C1 segment of cervical spinal cord (tissue), 14 donors: ENCODE results near the gene DLG2.

Source experiments
- DNase-seq, 14 donors: peaks; one replicate each; lab custom pipeline; 2025; lab: John Stamatoyannopoulos, UW

Gene DLG2

DNA sequence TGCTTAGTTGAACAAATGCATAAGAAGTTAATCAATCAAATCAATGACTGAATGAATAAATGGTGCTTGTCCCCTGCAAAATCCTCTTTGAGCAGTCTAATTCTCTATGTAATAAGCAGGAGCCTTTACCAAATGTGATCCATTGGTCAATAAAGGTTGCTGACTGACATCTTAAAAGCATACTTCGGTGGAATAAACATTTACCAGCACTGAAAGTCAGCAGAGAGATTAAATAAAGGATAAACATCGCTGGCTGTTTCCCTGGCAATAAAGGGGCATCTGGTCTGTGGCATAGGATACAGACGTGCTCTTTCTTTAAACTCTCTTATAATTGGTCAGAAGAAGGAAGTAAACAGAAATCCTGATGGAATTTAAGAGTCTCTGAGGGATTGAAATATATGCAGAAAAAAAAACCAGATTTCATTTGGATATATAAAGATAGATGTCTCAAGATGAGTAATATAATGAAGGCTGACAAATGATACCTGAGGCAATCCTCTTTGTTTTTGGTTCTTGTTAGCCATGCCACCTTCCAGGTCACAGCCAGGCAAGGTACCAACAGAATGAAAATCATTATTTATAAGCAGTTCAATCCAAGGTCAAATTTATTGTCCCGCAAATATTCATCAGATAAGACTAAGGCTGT is 1762.6 kb downstream of the DLG2 start:
- DNase-seq = no peak

DNA sequence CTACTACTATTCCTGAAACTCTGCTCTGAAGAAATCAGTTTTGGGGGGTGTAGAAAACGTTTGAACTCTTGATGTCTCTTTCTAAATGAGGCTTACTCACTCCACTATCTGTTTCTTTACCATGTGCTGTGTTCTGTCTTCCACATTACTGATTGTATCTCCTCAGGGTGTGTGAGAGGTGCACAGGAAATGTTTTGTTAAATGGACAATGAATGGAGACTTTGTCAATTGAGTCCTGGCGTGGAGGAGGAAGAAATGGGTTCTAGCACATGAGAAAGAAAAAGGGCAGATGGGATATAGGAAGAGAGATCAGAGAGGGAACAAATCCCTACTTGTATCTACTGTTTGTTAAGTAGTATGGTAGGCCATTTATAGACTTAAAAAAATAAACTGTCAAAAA is 1763.9 kb downstream of the DLG2 start:
- no peak for DNase-seq

DNA sequence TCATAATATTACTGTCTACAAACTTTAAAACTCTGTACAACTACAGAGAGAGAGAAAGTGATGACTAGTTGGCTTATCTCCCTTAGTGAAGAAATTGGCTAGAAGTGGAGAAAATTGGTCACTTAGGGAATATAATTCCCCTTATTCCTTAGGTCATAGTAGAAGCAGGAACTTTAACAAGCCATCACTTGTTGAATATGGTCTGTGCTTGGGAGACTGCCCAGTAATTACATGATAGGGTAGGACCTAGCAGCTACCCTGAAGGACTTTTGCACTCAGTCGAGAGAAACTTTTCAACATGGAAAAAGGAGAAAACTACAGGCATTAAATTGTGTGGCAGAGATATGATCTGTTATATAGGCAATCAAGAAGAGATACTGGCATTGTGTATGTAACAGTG is 1764.5 kb downstream of the DLG2 start:
- DNase-seq = no peak

- no peak for DNase-seq
Measured at GRCh38 chr11:83862033-83862432, 1765.1 kb downstream of the DLG2 start.

DNA sequence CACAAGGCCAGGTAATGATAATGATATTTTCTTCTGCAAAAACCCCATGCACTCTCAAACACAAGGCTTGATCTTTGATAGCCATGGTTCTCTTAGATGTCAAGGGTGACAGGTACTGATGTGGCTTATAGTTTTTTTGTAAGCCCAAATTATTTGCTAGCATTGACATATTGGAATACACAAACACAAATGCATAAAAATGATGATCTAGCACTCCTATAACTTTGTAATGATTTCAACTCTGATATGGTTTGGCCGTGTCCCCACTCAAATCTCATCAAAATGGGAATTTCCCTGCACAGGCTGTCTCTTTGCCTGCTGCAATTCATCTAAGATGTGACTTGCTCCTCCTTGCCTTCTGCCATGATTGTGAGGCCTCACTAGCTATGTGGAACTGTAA is 1768.5 kb downstream of the DLG2 start:
- DNase-seq = no peak

DNA sequence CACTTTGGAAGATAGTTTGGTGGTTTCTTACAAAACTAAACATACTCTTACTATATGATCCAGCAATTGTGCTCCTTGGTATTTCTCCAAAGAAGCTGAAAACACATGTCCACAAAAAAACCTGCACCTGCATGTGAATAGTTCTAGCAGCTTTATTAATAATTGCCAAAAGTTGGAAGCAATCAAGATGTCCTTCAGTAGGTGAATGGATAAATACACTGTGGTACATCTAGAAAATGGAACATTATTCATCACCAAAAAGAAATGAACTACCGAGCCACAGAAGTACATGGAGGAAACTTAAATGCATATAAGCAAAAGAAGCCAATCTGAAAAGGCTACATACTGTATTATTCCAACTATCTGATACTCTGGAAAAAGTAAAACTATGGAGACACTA is 1771.9 kb downstream of the DLG2 start:
- no peak for DNase-seq

GRCh38 chr11:83852775-83853442 is 1774.2 kb downstream of the DLG2 start:
- no peak for DNase-seq

- no peak for DNase-seq
Measured at GRCh38 chr11:83852012-83852411, 1775.1 kb downstream of the DLG2 start.

DNA sequence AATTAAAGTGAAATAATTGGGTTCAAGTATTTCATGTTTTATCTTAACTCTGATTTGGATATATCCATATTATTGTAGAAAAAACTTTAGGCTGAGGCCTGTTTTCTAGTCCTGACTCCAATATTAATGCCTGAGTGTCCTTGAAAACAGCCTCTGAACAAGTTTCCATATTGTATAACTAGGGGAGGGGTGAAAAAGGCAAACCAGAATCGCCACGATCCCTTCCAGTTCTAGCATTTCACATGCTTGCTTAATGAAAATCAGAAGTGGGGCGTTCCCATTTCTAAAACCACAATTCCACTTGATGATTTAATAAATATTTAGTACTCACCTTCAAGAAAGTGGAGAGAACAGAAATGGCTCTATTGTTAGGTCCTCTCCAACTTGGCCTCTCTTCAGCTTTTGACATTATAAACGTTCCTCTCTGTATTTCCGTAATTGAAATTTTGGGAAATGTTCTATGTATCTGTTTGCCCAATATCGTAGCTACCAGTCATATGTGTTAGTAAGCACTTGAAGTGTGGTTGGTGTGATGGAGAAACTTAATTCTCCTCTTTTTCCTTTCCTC is 1779.6 kb downstream of the DLG2 start:
- DNase-seq = no peak

- no peak for DNase-seq
Measured at GRCh38 chr11:83845797-83846196, 1781.3 kb downstream of the DLG2 start.

GRCh38 chr11:83840326-83840725 is 1786.8 kb downstream of the DLG2 start:
- DNase-seq = no peak

DNA sequence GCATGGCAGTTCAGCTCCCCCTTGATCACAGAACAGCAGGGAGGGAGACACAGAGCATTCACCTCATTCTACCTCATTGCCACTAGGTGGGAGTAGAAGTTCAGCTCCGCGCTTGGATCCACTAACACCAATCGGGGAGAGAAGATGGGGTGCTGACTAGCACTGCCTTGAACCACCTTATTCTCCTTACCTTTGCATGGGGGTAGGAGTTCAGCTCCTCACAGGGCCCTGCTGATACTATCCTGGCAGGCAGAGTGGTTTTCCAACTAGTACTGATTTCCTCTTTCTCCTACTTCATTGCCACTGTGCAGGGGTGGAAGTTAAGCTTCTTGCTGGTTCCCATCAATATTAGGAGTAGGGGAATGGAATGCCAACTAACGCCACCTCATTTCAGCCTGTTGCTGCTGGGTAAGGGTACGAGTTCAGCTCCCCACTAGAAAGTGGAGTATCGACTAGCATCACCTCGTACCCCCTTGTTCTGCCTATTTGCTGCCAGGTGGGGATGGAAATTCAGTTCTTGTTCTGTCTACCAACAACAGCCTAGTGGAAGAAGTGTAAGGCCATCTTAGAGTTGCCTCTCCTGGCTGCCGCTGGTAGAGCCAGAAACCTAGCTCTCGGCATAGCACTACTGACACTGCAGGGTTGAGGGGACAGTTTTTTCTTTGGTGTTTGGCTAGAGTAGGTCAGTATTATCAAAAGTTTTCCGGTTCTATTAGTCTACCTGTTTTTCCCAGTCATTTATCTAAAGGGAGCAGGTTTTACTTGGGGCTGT is 1790.1 kb downstream of the DLG2 start:
- peak in 10 of 14 donors; percentile 5 to 63 (median 36) for DNase-seq

GRCh38 chr11:83836065-83836464 is 1791.1 kb downstream of the DLG2 start:
- no peak for DNase-seq

DNA sequence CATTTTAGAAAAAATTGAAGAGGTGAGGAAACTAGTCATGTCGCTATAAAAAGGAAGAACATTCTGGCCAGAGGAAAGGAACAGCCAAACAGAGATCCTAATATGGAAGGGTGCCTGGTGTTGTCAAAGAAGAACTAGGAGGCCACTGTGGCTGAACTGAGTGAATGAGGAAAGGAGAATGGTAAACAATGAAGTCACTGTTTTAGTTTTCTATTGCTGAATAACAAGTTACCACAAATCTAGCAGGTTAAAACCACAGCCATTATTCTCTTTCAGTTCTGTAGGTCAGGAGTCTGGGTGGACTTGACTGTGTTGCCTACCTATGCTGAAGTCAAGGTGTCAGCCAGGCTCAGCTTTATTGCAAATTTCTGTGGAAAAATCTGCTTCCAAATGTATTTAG is 1791.7 kb downstream of the DLG2 start:
- DNase-seq = no peak

DNA sequence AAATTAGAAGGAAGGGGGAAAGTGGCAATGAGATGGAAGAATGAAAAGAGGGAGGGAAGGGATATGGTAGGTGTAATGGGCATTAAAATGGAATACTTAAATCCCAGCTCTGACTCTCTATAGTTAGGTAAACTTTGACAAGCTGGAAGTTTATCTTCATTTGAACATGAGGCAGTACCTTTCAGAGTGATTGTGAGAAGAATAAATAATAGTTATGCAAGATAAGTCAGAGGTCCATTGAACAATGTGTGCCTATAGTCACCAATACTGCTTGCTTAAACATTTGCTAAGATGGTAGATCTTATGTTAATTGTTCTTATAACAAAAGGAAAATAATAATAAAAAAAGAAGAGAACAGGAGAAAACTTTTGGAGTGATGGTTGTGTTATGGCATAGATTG is 1795.2 kb downstream of the DLG2 start:
- no peak for DNase-seq

- DNase-seq = no peak
Measured at GRCh38 chr11:83827940-83828554, 1799.1 kb downstream of the DLG2 start.

DNA sequence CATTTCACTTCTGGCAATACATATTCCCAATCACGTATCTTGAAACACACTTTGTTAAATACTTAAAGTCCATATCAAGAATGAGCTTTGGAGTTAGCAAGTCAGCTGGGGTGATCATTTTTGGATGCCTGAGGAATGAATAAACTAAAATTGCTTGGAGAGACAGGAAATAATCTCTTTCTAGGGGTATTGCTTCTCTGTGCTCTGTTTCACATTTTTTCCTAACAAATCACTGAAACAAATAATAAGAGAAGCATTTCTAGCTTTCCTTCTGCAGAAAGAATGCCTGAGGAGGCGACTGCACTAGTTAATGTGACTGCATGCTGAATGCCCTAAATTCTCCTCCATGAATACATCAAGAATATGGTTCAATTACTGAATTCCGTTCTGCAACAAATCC is 1799.6 kb downstream of the DLG2 start:
- DNase-seq = no peak

GRCh38 chr11:83826078-83826477 is 1801.1 kb downstream of the DLG2 start:
- no peak for DNase-seq

DNA sequence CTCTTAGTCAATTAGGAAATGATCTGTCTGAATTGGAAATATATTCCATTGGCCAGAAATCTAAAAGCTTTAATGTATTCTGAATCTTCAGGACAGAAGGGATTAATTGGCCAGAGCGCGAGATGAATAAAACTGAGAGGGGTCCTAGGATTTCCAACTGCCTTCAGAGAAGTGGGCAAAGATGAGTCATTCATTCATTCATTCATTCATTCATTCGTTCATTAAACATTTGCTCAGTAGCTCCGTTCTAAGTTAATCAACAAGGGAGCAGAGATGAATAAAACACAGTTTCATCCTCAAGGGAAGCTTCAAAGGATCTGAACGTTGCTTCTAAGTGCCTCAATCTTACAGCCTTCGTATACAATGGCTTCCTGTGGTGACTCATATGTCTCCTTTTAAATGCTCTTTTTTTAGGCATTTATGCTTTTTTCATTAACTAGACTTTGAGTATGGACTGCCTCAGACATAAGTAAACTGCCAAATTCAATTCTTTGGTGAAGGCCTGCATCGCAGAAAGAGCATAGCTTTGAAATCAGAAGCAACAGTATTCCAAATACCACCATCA is 1803.6 kb downstream of the DLG2 start:
- no peak for DNase-seq

DNA sequence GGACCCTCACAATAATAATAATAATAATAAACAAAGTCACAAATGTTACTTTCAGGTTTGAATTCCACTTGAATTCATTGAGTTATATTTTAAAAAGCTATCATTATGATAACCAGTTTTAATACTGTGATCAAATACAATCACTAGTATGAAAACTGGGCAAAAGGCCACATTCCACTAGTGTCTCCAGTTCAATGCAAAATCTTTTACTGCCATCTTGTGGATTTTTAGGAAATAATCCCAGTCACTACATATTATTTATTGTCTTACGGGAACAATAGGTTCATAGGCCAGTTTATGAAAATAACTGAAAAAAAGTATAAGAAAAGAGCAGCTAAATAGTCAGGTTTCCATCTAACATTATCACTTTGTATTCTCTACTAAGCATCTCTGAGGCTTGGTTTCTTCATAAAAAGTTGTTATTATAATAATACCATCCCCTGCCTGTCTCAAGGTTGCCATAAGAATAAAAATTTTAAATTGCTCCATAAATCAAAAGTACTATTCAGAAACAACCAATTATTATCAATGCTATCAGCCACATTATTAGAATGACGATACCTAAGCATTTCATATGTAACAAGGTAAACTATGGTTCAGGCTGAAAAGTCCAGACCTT is 1807.1 kb downstream of the DLG2 start:
- DNase-seq = peak in 1 of 14 donors; percentile 23

DNA sequence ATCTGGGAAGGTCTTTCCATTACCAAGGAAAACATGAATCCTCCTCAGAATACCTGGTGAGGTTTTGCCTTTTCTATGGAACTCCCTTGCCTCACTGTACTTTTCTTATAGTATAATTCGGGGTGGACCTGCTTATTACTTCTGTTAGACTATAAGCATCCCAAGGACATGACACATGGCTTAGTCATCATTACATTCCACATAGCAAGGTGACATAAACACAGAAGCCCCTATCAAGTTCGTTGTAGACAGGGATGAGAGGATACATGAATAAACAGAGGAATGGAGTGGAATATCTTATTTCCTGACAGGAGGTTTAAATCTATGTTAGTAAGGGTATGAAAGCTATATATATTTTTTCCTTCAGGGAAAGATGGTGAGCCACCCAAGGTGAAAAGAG is 1808.8 kb downstream of the DLG2 start:
- no peak for DNase-seq
